NK-92 treated with Interleukin-12 subunit alpha and Interleukin-12 subunit beta, amount 100 ng/mL, for 24 hours (cell line): ENCODE measurements around the gene C22orf39.

Experiments used
- DNase-seq: peaks from one replicate; lab custom pipeline; 2025; lab: John Stamatoyannopoulos, UW

The C22orf39 gene

DNA sequence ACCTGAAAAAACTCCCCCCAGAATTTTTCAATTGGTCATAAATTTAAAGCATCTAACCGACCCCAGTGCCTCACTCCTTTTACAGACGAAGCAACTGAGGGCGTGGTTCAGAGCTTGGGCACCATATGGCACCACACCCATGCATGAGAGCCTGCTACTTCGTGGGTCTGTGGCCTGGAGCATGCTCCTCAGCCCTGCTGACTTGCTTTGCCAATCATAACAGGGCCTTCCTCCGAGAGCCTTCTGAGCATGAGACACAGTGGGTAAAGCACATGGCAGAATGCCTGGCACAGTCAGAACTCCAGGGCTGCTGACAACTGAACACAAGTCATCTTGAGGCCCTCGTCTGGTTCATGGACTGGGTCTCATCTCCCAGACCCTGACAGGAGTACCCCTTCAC, 49.3 kb downstream of the C22orf39 start:
- DNase-seq = no peak

- DNase-seq = no peak
These were observed 49.8 kb downstream of the C22orf39 start for GRCh38 chr22:19397734-19398104.

- DNase-seq = no peak
These were observed 50.4 kb downstream of the C22orf39 start for GRCh38 chr22:19396934-19397733.

DNA sequence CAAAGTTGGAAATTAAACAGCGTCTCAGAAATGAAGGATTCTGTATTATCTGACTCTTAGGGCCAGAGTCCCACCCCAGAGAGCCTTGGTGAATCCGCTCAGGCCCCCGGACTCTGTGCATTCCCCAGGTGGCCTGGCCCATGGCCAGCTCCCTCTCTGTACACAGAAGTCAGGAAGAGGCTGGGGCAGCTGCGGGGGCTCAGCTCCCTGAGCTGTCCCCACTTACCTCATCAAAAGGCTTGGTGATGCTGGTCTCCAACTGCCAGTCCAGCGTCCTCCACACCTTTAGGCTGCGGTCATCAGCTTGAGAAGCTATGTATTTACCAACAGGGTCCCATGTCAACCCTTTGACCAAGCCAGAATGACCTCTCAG, 51.0 kb downstream of the C22orf39 start:
- DNase-seq = no peak

DNA sequence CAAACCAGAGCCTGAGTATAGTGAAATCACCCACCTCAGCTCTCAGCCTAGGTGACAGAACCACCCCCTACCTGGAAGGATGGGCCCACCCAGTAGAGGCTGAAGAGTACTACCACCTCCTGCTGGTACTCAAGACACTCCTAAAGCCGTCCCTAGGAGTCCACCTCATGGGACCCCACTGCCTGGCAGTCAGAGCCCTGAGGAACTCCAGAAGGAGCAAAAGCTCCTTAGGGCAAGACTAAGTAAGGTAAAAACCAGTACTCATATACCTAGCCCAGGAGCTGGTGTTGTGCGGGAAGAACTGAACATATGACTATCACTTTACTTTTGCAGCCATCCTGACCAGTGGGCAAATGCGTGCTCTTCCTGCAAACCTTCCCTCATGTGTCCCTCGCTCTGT, 52.2 kb downstream of the C22orf39 start:
- no peak for DNase-seq

DNA sequence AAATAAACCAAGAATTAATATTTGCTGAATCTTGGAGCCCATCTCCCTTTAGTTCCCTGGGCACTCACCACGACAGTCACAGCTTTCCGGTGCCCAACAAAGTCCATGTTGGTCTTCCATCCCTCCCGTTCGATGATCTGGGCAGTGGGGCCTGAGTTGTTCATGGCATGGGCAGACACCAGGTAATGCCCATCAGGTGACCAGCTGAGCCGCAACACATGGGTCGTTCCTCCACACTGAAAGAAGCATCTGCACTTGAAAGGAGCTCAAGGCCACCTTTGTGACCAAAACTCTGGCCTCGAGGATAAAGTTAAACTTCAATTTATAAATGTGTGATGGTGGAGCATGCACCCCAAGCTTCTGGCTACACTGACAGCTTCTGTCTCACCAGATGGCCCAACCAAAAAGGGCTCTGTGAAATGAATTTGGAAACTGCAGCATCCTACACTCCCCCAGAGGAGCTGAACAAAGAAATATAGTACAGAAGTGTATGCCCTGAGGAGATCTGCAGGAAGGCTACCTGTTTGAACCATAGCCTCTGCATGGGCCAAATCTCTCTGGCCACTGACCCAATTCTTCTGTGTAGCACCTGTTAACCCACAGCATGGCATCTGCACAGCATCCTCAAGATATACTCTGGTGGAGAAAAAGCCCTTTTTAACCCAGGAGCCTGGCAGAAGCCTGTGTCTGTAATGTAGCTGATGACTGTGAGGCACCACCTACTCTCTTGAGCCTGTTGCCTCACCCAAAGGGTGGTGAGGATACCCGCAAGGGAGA, 53.0 kb downstream of the C22orf39 start:
- no peak for DNase-seq

DNA sequence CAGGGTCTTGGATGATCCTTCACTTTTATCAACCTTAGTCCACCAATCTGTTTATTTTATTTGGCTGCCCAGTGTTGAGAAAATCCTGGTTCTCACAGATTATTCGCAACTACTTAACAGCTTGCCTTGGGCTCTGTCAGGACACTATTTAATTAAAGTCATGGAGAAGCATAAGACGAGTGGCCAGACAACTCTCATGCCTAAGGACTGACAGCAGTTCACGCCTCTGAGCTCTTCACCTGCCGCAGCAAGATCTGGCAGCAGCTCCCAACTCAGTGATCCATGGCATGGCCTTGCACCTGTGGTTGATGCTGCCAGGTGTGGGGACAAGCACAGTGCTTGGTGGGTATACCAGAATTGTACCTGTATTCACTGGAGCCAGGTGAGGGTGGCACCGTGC, 53.8 kb downstream of the C22orf39 start:
- DNase-seq = no peak
